Cerebellar nuclear complex (tissue), 1 donor: Measurements from ENCODE around the gene CYP20A1.
"Not testable (repeated sequence)": the region's sequence is repeated elsewhere in the genome, so short reads cannot be mapped to it uniquely, and the experiment has no call there.

ENCODE experiments used
- DNase-seq, 2 experiments: peaks; one replicate each; lab custom pipeline; 2025; lab: John Stamatoyannopoulos, UW

Gene CYP20A1, protein sequence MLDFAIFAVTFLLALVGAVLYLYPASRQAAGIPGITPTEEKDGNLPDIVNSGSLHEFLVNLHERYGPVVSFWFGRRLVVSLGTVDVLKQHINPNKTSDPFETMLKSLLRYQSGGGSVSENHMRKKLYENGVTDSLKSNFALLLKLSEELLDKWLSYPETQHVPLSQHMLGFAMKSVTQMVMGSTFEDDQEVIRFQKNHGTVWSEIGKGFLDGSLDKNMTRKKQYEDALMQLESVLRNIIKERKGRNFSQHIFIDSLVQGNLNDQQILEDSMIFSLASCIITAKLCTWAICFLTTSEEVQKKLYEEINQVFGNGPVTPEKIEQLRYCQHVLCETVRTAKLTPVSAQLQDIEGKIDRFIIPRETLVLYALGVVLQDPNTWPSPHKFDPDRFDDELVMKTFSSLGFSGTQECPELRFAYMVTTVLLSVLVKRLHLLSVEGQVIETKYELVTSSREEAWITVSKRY

DNA sequence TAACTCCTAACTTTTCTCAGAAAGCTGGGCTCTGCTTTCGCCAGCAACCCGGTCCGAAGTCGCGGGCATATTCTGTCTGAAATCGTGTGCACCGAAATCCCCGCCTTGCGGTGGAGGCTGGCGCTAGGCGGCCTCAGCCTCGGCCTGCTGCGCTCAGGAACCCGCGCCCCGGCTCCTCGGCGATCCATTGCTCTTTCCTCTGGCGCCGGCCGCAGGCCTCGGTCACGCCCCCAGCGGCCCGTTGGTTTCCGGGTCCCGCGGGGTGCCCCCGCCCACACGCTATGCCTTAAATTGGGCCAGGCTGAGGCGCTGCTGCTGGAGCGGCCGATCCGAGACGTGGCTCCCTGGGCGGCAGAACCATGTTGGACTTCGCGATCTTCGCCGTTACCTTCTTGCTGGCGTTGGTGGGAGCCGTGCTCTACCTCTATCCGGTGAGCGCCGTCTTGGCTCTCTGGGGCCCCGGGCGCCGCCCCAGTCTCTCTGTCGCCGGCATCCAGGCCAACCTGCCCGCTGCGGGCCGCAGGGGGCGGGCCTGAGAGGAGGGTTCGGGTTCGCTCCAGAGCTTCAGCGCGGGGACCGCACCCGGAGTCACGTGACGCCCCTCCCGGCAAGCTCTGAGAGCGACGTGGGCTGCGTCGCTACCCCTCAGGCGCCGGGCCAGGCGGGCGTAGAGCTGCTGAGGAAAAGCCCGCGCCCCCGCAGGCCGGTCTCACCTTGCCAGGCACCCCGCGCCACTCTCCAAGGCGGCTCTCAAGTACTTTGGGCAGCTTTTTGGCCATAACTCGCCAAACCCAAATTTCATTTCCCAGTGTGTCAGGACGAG lies at the start of gene CYP20A1:
TSS of gene CYP20A1 (plus strand) at position 315 of the 823 bp plus-strand sequence. CDS start at position 360, 45 bp downstream.
- peak in 1 of 2 experiments; percentile 70 for DNase-seq

DNA sequence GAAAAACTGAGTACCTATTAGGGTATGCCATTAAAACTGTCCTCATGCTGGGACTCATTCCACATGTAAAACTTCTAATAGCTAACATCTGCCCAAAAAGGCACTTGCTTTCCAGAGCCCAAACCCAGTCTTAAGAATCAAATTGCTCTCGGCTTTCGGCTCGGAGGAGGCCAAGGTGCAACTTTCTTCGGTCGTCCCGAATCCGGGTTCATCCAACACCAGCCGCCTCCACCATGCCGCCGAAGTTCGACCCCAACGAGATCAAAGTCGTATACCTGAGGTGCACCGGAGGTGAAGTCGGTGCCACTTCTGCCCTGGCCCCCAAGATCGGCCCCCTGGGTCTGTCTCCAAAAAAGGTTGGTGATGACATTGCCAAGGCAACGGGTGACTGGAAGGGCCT lies 48.3 kb upstream of the CYP20A1 start:
- DNase-seq: not testable (repeated sequence)

DNA sequence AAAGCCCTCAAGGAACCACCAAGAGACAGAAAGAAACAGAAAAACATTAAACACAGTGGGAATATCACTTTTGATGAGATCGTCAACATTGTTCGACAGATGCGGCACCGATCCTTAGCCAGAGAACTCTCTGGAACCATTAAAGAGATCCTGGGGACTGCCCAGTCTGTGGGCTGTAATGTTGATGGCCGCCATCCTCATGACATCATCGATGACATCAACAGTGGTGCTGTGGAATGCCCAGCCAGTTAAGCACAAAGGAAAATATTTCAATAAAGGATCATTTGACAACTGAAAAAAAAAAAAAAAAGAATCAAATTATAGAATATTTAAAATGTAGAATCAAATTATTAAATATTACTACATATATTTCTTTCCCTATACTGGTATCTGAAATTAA lies 47.8 kb upstream of the CYP20A1 start:
- DNase-seq: not testable (repeated sequence)

DNA sequence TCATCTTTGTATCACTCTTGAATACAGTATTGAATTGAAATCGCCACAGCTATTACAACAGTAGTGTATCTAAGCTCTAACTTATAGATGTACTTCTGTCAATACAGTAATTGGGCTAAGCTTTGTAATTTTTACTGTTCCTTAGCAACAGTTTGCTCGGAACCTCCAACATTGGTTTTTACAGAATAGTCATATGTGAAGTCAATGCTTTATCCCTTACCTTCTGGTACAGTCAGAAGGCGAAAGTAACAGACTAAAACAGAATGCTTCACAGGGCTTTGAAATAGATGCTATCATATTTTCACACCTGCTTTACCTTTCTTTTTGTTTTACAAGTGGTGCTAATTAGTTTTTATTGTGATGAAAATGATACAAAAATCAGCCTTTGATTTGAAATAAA lies 46.9 kb upstream of the CYP20A1 start:
- no peak for DNase-seq

DNA sequence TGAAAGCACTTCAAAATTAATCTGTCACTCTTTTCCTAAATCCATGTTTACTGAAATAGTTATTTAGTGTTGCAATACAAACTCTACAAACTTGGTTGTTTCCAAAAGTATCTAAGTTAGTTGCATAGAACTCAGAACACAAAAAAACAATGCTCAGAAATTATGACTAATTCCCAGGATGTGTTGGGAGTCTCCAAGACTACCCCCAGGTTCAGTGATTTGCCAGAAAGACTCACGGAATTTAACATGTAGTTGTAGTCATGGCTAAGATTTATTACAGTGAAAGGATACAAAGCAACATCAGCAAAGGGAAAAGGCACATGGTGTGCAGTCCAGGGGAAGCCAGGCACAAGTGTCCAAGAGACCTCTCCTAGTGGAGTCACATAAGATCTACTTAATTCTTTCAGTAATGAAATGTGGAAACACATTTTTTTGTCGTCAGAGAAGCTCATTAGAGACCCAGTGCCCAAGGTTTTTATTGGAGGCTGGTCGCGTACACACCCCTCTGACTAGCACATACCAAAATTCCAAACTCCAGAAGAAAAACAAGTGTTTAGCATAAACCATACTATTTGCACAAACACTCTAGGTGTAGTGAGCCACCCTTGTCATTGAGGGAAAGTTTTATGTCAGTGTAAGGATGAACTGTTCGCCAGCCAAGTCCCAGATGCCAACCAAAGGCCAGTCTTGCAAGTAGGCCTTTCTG lies 43.3 kb upstream of the CYP20A1 start:
- DNase-seq: no peak

DNA sequence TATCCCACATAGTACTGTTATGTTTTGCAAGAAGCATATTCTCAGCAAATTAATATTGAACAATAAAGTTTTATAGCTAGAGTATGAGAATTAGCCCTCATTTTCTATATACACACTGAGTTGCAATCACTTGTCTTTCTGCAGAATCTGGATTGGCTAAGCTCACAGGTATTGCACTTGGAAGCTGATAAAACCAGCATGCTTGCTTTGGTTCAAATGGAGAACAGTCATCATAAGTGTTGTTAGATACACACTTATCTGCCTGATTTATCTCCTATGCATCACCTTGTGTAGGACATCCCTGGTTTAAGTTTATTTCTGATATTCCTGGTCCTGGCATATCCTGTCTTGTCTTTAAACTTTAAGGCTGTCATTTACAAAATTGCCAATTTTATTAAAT lies 38.0 kb upstream of the CYP20A1 start:
- DNase-seq: no peak

DNA sequence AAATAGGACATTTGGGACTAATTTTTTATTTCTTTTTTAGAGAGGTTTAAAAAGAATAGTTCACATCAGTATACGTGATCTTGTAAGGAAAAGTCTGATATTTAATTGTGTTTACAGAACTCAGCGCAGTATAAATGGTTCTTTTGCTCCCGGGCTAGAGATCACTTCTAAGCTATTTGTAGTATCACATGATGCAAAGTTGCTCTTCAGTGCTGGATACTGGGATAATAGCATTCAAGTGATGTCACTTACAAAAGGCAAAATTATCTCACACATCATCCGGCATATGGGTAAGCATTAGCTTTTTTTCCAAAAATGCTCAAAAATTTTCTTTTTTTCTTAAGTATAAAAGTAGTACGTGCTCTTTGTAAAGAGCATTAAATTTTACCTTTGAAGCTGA lies 37.4 kb upstream of the CYP20A1 start:
- DNase-seq: no peak

DNA sequence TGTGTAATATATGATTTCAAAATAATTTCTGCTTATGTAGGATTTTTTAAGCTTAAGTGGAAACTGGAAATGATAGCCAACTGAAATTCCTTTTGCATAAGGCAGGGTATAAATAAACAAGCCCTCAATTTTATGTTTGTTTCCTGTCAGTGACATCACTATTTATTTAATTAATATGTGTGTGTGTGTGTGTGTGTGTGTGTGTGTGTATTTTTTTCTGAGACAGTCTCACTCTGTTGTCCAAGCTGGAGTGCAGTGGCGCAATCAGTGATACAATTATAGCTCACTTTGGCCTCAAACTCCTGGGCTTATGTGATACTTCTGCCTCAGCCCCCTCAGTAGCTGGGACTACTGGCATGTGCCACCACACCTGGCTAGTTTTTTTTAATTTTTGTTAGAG lies 29.3 kb upstream of the CYP20A1 start:
- no peak for DNase-seq

DNA sequence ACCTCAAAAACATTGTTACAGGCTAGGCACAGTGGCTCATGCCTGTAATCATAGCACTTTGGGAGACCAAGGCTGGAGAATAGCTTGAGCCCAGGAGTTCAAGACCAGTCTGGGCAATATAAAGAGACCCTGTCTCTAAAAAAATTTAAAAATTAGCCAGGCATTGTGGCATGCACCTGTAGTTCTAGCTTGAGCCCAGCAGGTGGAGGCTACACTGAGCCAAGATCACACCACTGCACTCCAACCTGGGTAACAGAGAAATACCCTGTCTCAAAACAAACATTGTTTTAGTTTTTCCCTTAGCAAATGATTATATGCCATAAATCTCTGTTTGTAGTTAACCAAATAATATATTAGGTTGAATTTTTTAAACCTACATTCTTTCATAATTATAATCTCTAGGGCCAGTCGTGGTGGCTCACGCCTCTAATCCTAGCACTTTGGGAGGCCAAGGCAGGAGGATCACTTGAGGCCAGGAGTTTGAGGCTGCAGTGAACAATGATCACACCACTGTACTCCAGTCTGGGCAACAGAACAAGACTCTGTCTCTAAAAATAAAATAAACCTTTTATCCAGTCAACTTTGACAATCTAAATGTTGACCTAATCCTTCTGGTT lies 13.3 kb upstream of the CYP20A1 start:
- DNase-seq: no peak

DNA sequence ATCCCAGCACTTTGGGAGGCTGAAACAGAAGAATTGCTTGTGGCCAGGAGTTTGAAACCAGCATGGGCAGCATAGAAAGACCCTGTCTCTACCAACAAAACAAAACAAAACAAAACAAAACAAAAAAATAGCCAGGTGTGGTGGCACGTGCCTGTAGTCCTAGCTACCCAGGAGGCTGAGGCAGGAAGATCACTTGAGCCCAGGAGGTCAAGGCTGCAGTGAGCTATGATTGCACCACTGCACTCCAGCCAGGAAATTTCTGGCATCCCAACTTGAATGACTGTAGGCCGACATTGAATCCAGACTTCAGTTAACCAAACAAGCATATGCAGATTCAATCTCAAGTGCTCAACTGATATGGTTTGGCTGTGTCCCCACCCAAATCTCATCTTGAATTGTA lies 9.1 kb upstream of the CYP20A1 start:
- not testable (repeated sequence) for DNase-seq

DNA sequence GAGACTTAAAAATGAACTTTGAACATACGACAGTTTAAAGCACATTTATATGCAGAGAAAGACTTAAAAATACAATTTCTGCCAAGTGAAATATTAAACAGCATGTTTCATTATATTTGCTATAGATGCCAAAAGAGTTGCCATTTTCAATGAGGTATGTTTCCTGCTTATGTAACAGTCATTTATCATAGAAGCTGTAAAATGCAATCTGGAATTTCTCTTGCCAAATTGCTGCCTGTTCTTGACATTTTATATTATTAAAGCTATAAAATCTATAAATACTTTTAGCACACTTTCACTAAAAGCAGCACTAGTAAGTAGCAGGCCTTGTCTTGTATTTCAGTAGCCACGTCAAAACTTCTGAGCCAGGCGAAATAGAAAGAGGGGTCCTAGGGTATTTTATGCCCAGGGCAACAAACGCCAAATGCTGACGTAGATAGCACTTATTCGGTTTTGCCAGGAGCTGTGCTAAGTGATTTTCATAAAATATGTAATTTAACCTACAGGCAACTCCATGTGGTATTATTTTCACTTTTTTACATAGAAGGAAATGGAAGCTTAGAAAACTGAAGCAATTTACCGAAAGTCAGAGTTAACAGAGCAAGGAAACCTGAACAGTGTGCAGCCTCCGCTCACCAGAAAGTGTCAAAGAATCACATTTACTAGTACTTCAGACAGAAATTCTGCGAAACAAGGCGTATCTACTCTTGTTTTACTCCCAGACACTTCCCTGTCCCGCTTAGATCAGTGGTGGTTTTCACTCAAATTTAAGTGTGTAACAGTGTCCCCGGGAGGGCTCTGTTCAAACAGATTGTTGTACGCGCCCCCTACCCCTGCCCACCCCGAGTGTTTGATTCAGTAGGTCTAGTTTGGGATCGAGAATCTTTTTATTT lies 1.2 kb upstream of the CYP20A1 start:
- no peak for DNase-seq

DNA sequence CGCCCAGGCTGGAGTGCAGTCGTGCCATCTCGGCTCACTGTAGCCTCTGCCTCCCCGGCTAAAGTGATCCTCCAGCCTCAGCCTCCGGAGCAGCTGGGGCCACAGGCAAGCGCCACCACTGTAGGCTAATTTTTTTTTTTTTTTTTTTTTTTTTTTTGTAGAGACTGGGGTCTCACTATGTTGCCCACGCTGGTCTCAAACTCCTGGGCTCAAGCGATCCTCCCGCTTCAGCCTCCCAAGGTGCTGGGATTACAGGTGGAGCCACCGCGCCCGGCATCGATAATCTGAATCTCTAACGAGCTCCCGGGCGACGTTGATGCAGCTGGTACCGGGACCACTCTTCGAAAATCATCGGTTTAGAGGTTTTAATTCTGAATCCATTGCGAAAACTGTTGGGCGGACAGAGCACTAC lies 520 bp upstream of the CYP20A1 start:
- no peak for DNase-seq

DNA sequence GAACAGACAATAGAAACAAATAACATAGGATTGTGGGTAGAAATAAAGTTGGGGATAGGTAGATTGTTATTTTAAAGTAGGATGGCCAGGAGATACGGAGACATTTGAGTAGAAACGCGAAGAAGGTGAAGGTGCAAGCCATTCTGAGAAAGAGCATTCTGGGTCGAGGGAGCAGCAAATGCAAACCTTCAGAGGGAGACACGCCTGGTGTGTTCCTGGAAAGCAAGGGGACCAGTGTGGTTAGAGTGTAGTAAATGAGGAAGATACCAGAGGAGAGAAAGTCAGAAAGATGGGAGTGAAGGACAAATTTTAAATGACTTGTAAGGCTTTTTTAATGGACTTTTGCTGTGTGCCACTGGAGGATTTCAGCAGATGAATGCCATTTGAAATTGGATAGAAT lies 1.7 kb downstream of the CYP20A1 start:
- DNase-seq: no peak

DNA sequence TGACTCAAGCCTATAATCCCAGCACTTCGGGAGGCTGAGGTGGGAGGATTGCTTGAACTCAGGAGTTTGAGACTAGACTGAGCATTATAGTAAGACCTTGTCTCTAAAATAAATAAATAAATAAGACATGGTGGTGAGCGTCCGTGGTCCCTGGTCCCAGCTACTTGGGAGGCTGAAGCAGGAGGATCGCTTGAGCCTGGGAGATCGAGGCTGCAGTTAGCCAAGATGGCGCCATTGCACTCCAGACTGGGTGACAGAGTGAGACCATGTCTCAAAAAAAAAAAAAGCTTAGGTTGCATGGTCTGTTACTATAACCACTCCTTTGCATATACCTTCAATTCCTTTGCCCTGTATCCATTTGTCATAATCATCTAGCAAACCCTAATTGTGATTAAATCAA lies 3.7 kb downstream of the CYP20A1 start:
- DNase-seq: no peak

DNA sequence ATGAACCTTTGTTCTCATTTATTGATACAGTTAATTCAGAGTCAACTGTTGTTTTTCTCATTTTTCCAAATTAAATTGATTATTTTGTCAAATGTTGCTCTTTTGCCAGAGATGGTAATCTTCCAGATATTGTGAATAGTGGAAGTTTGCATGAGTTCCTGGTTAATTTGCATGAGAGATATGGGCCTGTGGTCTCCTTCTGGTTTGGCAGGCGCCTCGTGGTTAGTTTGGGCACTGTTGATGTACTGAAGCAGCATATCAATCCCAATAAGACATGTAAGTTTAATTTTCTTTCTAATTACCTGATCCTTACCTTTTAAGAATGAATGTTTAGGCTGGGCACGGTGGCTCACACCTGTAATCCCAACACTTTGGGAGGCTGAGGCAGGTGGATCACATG lies 7.8 kb downstream of the CYP20A1 start:
- no peak for DNase-seq

DNA sequence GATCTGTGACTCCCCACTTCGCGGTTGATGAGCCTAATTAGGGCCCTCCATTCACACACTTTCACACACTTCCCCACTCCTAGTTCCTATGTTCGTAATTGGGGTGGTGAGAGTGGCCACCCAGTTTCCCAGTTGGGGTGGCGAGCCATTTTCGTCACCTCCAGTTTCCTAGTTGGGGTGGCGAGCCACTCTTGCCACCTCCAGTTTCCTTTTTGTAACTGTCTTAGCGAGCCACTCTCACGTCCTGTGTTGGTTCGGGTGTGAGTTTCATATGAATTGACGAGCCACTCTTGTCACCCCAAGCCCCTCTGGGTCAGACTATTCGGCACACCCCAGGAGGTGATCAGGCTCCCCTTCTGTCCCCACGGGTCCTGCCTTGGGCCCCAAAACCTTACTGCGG lies 14.0 kb downstream of the CYP20A1 start:
- DNase-seq: no peak

DNA sequence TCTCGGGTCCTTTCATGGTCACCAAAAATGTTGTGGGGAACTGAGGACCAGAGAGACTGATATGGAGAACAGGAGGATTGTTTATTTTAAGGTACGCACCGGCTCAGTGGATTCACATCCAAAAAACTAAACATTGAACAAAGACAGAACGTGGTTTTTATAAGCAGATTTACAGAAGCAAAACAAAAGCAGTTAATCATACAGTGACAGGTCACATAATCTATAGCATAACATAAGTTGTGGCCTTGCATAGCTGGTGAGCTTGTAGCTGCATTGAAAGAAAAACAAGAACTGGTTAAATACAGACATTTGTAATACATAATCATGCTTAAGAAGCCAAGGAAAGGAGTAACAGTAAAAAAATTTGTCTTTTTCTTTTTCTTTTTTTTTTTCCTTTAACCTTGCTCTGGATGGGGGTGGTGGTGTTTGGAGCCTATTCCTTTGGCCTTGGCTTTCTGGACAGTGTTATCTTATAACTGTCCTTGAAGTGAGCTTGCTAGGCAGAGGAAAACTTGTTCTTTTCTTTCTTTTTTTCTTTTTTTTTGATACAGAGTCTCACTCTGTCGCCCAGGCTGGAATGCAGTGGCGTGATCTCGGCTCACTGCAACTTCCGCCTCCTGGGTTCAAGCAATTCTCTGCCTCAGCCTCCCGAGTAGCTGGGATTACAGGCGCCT lies 14.7 kb downstream of the CYP20A1 start:
- not testable (repeated sequence) for DNase-seq

DNA sequence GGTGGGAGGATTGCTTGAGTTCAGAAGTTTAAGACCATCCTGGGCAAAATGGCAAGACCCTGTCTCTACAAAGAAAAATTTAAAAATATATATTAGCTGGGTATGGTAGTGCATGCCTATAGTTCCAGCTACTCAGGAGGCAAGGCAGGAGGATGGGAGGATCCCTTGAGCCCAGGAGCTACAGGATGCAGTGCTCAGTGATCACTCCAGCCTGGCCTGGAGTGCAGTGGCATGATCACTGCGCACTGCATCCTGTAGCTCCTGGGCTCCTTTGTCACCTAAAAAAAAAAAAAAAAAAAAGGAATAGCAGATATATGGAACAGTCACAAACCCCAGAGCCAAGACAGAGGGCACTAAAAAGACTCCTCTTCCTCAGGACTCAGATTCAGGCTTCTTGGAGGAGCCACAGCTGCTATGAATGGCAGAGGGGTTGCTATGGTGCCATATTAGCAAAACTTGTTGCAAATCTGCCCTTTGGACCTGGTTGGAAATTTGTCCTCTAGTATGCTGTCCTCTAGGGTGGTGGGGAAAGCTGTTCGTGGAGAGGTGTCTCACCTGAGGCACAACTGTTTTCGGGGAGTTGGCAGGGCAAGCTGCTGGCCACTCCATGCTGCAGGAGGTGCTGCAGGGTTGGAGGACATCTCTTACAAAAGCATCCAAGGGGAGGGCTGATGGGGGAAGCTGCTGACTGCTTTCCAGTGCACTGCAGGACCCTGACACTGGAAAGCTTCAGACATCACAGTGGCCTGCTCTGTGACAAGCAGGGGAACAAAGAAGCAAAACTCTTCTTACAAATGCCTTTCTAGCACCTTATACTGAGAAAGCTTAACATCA lies 22.7 kb downstream of the CYP20A1 start:
- DNase-seq: no peak

DNA sequence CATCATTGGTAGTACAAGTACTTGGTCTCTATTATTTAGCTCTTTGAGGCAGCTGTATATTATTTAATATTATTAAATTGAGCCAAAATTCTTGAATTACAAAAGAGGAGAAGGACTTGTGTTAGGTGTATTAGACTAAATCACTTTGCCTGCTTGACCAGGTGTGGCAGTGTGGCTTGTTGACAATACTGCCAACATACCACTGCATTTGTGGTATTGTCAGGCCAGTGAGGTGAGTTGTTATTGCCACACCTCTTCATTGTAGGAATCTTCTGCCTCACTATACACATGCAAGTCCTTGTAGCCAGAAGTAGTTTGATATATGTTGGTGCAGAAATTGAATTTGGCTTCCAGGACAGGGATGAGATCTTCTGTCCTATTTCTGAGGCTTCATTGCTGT lies 40.5 kb downstream of the CYP20A1 start:
- no peak for DNase-seq
